ENCODE measurements around the gene NDUFV3.
"Not testable (repeated sequence)": the region's sequence is repeated elsewhere in the genome, so short reads cannot be mapped to it uniquely, and the experiment has no call there.

NDUFV3 gene

GRCh38 chr21:42863504-42863870, 29.6 kb upstream of the NDUFV3 start:
- Mint-ChIP-seq H3K4me1 (peaks cover 11% of the 10 kb centered on the region), H3K27me3 (no peaks in the 10 kb centered on the region), H3K9me3 (no peaks in the 10 kb centered on the region), H3K27ac (no peak overlapping the region), H3K4me3 (no peak overlapping the region), H3K36me3 (ENCODE audit: low read depth) (peaks cover 53% of the 10 kb centered on the region)
- ATAC-seq (no peak), DNase-seq (no peak)

- DNase-seq = no peak
- no peak overlapping the region for H3K4me3 Mint-ChIP-seq
- no peak overlapping the region for H3K27ac Mint-ChIP-seq
- no peaks in the 10 kb centered on the region for H3K27me3 Mint-ChIP-seq
- peaks cover 10% of the 10 kb centered on the region for H3K4me1 Mint-ChIP-seq
- ATAC-seq = no peak
- H3K9me3 Mint-ChIP-seq = no peaks in the 10 kb centered on the region
- peaks cover 53% of the 10 kb centered on the region for H3K36me3 Mint-ChIP-seq (ENCODE audit: low read depth)
These were observed 28.8 kb upstream of the NDUFV3 start for GRCh38 chr21:42864286-42864685.

- peaks cover 61% of the 10 kb centered on the region for H3K36me3 Mint-ChIP-seq (ENCODE audit: low read depth)
- H3K27me3 Mint-ChIP-seq = no peaks in the 10 kb centered on the region
- H3K9me3 Mint-ChIP-seq = no peaks in the 10 kb centered on the region
- H3K4me1 Mint-ChIP-seq = peaks cover 10% of the 10 kb centered on the region
- DNase-seq (no peak), ATAC-seq (peak; percentile 22)
- peak overlapping the region; percentile 11 for H3K4me3 Mint-ChIP-seq
- H3K27ac Mint-ChIP-seq = peak overlapping the region; percentile 18
These were observed 28.0 kb upstream of the NDUFV3 start for GRCh38 chr21:42864815-42865775.

GRCh38 chr21:42865776-42866160, 27.3 kb upstream of the NDUFV3 start:
- no peak for ATAC-seq
- Mint-ChIP-seq H3K36me3 (ENCODE audit: low read depth) (peaks cover 62% of the 10 kb centered on the region), H3K4me1 (peaks cover 10% of the 10 kb centered on the region), H3K27ac (peak overlapping the region; percentile 46), H3K9me3 (no peaks in the 10 kb centered on the region), H3K4me3 (no peak overlapping the region), H3K27me3 (no peaks in the 10 kb centered on the region)
- DNase-seq = no peak

- ATAC-seq = no peak
- Mint-ChIP-seq H3K9me3 (no peaks in the 10 kb centered on the region), H3K4me1 (peaks cover 11% of the 10 kb centered on the region)
These were observed 24.9 kb upstream of the NDUFV3 start for GRCh38 chr21:42868196-42868595.

GRCh38 chr21:42873096-42873495, 20.0 kb upstream of the NDUFV3 start:
- Mint-ChIP-seq H3K4me3 (no peak overlapping the region), H3K4me1 (peaks cover 23% of the 10 kb centered on the region), H3K9me3 (no peaks in the 10 kb centered on the region), H3K27ac (no peak overlapping the region), H3K36me3 (ENCODE audit: low read depth) (peaks cover 66% of the 10 kb centered on the region), H3K27me3 (no peaks in the 10 kb centered on the region)
- peak; percentile 20 for ATAC-seq
- no peak for DNase-seq

More at GRCh38 chr21:42868196-42868595, 24.9 kb upstream of the NDUFV3 start:
- Mint-ChIP-seq H3K27ac (no peak overlapping the region), H3K27me3 (no peaks in the 10 kb centered on the region), H3K4me3 (no peak overlapping the region), H3K36me3 (ENCODE audit: low read depth) (peaks cover 69% of the 10 kb centered on the region)
- no peak for DNase-seq

GRCh38 chr21:42875811-42876210, 17.3 kb upstream of the NDUFV3 start:
- not testable (repeated sequence) for H3K4me3 Mint-ChIP-seq, ATAC-seq, H3K27ac Mint-ChIP-seq, DNase-seq, H3K9me3 Mint-ChIP-seq, H3K27me3 Mint-ChIP-seq
- Mint-ChIP-seq H3K4me1 (peaks cover 43% of the 10 kb centered on the region), H3K36me3 (ENCODE audit: low read depth) (peaks cover 57% of the 10 kb centered on the region)

- H3K27ac Mint-ChIP-seq = peak overlapping the region; percentile 97
- H3K36me3 Mint-ChIP-seq (ENCODE audit: low read depth) = peaks cover 43% of the 10 kb centered on the region
- H3K9me3 Mint-ChIP-seq = no peaks in the 10 kb centered on the region
- H3K4me3 Mint-ChIP-seq = peak overlapping the region; percentile 99
- peaks cover 49% of the 10 kb centered on the region for H3K4me1 Mint-ChIP-seq
- H3K27me3 Mint-ChIP-seq = peaks cover 4% of the 10 kb centered on the region
- DNase-seq (no peak), ATAC-seq (no peak)
These were observed 14.5 kb upstream of the NDUFV3 start for GRCh38 chr21:42878678-42878992.

- Mint-ChIP-seq H3K9me3 (no peaks in the 10 kb centered on the region), H3K27ac (peak within 1 kb of the TSS; percentile 97), H3K4me1 (peaks cover 49% of the 10 kb centered on the region), H3K36me3 (ENCODE audit: low read depth) (peaks cover 41% of the 10 kb centered on the region), H3K27me3 (peaks cover 4% of the 10 kb centered on the region), H3K4me3 (peak within 1 kb of the TSS; percentile 99)
- peak; percentile 91 for ATAC-seq
- peak; percentile 99 for DNase-seq
These were observed 13.9 kb upstream of the NDUFV3 start, which contains the start of gene WDR4 for GRCh38 chr21:42878993-42879787. WDR4 (minus strand) TSS chr21:42879539; CDS start chr21:42879495, 44 bp downstream.

GRCh38 chr21:42880352-42880751, 12.8 kb upstream of the NDUFV3 start:
- peaks cover 4% of the 10 kb centered on the region for H3K27me3 Mint-ChIP-seq
- peaks cover 46% of the 10 kb centered on the region for H3K4me1 Mint-ChIP-seq
- peaks cover 33% of the 10 kb centered on the region for H3K36me3 Mint-ChIP-seq (ENCODE audit: low read depth)
- H3K4me3 Mint-ChIP-seq = peak overlapping the region; percentile 99
- ATAC-seq = no peak
- H3K9me3 Mint-ChIP-seq = no peaks in the 10 kb centered on the region
- no peak for DNase-seq
- peak overlapping the region; percentile 97 for H3K27ac Mint-ChIP-seq

- Mint-ChIP-seq H3K27ac (no peak overlapping the region), H3K36me3 (ENCODE audit: low read depth) (peaks cover 11% of the 10 kb centered on the region), H3K4me1 (peaks cover 23% of the 10 kb centered on the region), H3K27me3 (peaks cover 4% of the 10 kb centered on the region), H3K4me3 (no peak overlapping the region), H3K9me3 (no peaks in the 10 kb centered on the region)
- DNase-seq = no peak
- no peak for ATAC-seq
These were observed 9.2 kb upstream of the NDUFV3 start for GRCh38 chr21:42883921-42884320.

- peaks cover 2% of the 10 kb centered on the region for H3K4me1 Mint-ChIP-seq
- no peak overlapping the region for H3K4me3 Mint-ChIP-seq
- H3K36me3 Mint-ChIP-seq (ENCODE audit: low read depth) = no peaks in the 10 kb centered on the region
- ATAC-seq (no peak), DNase-seq (no peak)
- H3K9me3 Mint-ChIP-seq = no peaks in the 10 kb centered on the region
- no peaks in the 10 kb centered on the region for H3K27me3 Mint-ChIP-seq
- H3K27ac Mint-ChIP-seq = no peak overlapping the region
These were observed 5.8 kb upstream of the NDUFV3 start for GRCh38 chr21:42887326-42887725.

- H3K9me3 Mint-ChIP-seq = no peaks in the 10 kb centered on the region
- ATAC-seq = peak; percentile 17
- H3K36me3 Mint-ChIP-seq (ENCODE audit: low read depth) = peaks cover 11% of the 10 kb centered on the region
- peak overlapping the region; percentile 82 for H3K4me3 Mint-ChIP-seq
- peaks cover 14% of the 10 kb centered on the region for H3K4me1 Mint-ChIP-seq
- DNase-seq = no peak
- no peaks in the 10 kb centered on the region for H3K27me3 Mint-ChIP-seq
- peak overlapping the region; percentile 88 for H3K27ac Mint-ChIP-seq
These were observed 553 bp upstream of the NDUFV3 start for GRCh38 chr21:42892582-42892930.

GRCh38 chr21:42900446-42900845, 7.3 kb downstream of the NDUFV3 start:
- Mint-ChIP-seq H3K27me3 (no peaks in the 10 kb centered on the region), H3K36me3 (ENCODE audit: low read depth) (peaks cover 40% of the 10 kb centered on the region), H3K27ac (no peak overlapping the region), H3K9me3 (no peaks in the 10 kb centered on the region), H3K4me3 (no peak overlapping the region), H3K4me1 (peaks cover 6% of the 10 kb centered on the region)
- DNase-seq (no peak), ATAC-seq (no peak)

- no peaks in the 10 kb centered on the region for H3K27me3 Mint-ChIP-seq
- no peak overlapping the region for H3K27ac Mint-ChIP-seq
- H3K9me3 Mint-ChIP-seq = no peaks in the 10 kb centered on the region
- ATAC-seq = no peak
- peaks cover 33% of the 10 kb centered on the region for H3K36me3 Mint-ChIP-seq (ENCODE audit: low read depth)
- no peak for DNase-seq
- H3K4me3 Mint-ChIP-seq = no peak overlapping the region
- peaks cover 2% of the 10 kb centered on the region for H3K4me1 Mint-ChIP-seq
These were observed 10.7 kb downstream of the NDUFV3 start for GRCh38 chr21:42903817-42904216.

Data from activated naive CD8-positive, alpha-beta T cell treated with anti-CD3 and anti-CD28 coated beads, Interleukin-2, amount 50 U/mL, for 24 hours (primary cell).